ENCODE measurements around the gene MYOM1.
"Not testable (repeated sequence)": the region's sequence is repeated elsewhere in the genome, so short reads cannot be mapped to it uniquely, and the experiment has no call there.

The MYOM1 gene

DNA sequence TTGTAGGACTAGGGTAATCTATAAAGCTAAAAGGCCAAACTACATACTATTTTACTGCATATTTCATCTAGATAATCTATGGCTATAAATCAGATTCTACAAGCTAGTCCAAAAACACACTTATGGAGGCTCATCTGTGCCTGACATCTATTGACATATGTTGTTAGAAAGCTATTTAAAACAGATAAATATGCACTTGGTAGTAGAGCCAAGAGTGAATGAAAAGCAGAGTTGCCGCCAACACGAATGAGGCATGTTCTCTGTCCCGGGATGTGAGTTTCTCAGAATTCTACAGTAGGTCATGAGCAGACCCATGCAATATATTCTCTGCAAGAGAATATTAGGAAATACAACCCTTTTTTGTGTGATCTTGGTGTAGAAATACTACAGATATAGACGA, 140.1 kb downstream of the MYOM1 start:
- Histone ChIP-seq H3K27me3 (ENCODE audit: insufficient read depth, low read depth) (no peaks in the 10 kb centered on the region), H4K20me1 (ENCODE audit: insufficient read depth) (no peaks in the 10 kb centered on the region), H3K4me2 (no peak overlapping the region), H3K4me3 (IDR thresholded peaks at IDR 0.05; ENCODE audit: insufficient read depth, low read depth, low read length) (no peak overlapping the region), H3K4me1 (ENCODE audit: low read depth, poor library complexity, severe bottlenecking) (no peaks in the 10 kb centered on the region), H3K36me3 (ENCODE audit: insufficient read depth) (no peaks in the 10 kb centered on the region), H3K9ac (no peak overlapping the region), H3K79me2 (ENCODE audit: insufficient read depth, low read depth) (no peaks in the 10 kb centered on the region), H2AFZ (ENCODE audit: low read depth) (no peak overlapping the region), H3K27ac (no peak overlapping the region)
- TF ChIP-seq, protein P1, sequence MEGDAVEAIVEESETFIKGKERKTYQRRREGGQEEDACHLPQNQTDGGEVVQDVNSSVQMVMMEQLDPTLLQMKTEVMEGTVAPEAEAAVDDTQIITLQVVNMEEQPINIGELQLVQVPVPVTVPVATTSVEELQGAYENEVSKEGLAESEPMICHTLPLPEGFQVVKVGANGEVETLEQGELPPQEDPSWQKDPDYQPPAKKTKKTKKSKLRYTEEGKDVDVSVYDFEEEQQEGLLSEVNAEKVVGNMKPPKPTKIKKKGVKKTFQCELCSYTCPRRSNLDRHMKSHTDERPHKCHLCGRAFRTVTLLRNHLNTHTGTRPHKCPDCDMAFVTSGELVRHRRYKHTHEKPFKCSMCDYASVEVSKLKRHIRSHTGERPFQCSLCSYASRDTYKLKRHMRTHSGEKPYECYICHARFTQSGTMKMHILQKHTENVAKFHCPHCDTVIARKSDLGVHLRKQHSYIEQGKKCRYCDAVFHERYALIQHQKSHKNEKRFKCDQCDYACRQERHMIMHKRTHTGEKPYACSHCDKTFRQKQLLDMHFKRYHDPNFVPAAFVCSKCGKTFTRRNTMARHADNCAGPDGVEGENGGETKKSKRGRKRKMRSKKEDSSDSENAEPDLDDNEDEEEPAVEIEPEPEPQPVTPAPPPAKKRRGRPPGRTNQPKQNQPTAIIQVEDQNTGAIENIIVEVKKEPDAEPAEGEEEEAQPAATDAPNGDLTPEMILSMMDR (conservative IDR thresholded peaks at IDR 0.05; ENCODE audit: low read depth, low read length): no peak

DNA sequence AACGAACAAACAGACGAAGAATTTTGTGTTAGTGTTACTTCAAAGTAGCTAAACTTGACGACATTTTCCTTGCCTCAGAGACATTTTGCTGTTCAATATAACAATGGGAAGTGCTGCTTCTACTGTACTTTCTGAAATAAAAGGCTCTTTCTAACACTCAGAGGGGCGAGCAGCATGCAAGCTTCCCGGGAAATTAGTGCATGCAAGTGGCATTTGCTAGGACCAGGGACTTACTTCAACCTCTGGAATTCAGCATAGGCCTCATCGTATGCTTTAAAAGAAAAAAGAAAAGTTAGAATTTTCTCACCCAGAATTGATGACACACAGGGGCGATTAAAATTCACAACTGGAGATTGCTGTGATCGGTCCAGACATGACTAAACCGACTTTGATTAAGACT, 144.3 kb downstream of the MYOM1 start:
- Histone ChIP-seq H3K9ac (no peak overlapping the region), H3K79me2 (ENCODE audit: insufficient read depth, low read depth) (no peaks in the 10 kb centered on the region), H3K27ac (no peak overlapping the region), H2AFZ (ENCODE audit: low read depth) (no peak overlapping the region), H3K4me1 (ENCODE audit: low read depth, poor library complexity, severe bottlenecking) (peaks cover 8% of the 10 kb centered on the region), H4K20me1 (ENCODE audit: insufficient read depth) (no peaks in the 10 kb centered on the region), H3K4me3 (IDR thresholded peaks at IDR 0.05; ENCODE audit: insufficient read depth, low read depth, low read length) (no peak overlapping the region), H3K27me3 (ENCODE audit: insufficient read depth, low read depth) (no peaks in the 10 kb centered on the region), H3K4me2 (no peak overlapping the region), H3K36me3 (ENCODE audit: insufficient read depth) (no peaks in the 10 kb centered on the region)
- TF ChIP-seq, protein P1 (conservative IDR thresholded peaks at IDR 0.05; ENCODE audit: low read depth, low read length): no peak

DNA sequence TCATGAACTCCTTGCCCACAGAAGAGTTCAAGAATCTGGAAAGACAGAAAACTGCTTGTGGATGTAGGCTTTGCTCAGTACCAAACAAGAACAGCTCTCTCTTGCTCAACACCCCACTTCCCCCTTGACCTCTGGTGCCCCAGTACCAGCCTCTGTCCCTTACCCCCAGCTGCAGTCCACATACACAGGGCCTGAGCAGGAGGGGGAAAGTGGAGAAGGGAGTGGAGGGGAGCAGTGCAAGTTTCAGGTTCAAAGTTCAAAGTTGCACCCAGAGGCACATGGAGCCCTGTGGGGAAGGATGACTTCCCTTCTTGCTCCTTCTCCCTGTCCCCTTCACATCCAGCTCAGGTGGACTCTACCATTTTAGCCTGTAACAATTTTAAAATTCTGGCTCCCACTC, 145.7 kb downstream of the MYOM1 start:
- no peaks in the 10 kb centered on the region for H3K79me2 ChIP-seq (ENCODE audit: insufficient read depth, low read depth)

DNA sequence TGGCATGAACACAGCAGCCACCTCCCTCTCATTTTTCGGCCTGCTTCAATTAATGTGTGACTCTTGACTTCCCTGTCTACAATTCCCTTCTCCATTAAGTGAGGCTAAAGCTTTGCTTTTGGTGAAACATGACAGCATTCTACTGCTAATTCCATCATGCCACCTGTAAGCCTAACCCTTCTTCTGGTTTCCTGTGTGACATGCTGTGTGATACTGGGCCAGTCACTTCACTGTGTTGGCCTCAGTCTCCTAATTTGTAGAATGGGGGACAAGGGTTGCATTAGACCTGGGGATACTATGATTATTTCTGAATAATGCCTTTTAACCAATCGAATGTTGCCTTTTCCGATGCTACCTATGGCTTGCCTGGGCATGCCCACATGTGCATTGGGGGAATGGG, 146.4 kb downstream of the MYOM1 start:
- not testable (repeated sequence) for H3K27me3 ChIP-seq (ENCODE audit: insufficient read depth, low read depth); H3K9ac ChIP-seq; H3K79me2 ChIP-seq (ENCODE audit: insufficient read depth, low read depth); H3K27ac ChIP-seq; H3K4me2 ChIP-seq; H3K4me1 ChIP-seq (ENCODE audit: low read depth, poor library complexity, severe bottlenecking); H3K36me3 ChIP-seq (ENCODE audit: insufficient read depth); H2AFZ ChIP-seq (ENCODE audit: low read depth); H4K20me1 ChIP-seq (ENCODE audit: insufficient read depth); H3K4me3 ChIP-seq (IDR thresholded peaks at IDR 0.05; ENCODE audit: insufficient read depth, low read depth, low read length)

More for the DNA sequence above, 145.7 kb downstream of the MYOM1 start:
- Histone ChIP-seq H3K36me3 (ENCODE audit: insufficient read depth) (no peaks in the 10 kb centered on the region), H3K4me1 (ENCODE audit: low read depth, poor library complexity, severe bottlenecking) (peaks cover 8% of the 10 kb centered on the region), H3K4me3 (IDR thresholded peaks at IDR 0.05; ENCODE audit: insufficient read depth, low read depth, low read length) (no peak overlapping the region), H2AFZ (ENCODE audit: low read depth) (no peak overlapping the region), H3K4me2 (no peak overlapping the region), H3K9ac (no peak overlapping the region), H3K27me3 (ENCODE audit: insufficient read depth, low read depth) (no peaks in the 10 kb centered on the region), H4K20me1 (ENCODE audit: insufficient read depth) (no peaks in the 10 kb centered on the region), H3K27ac (no peak overlapping the region)
- TF ChIP-seq, protein P1 (conservative IDR thresholded peaks at IDR 0.05; ENCODE audit: low read depth, low read length): no peak

DNA sequence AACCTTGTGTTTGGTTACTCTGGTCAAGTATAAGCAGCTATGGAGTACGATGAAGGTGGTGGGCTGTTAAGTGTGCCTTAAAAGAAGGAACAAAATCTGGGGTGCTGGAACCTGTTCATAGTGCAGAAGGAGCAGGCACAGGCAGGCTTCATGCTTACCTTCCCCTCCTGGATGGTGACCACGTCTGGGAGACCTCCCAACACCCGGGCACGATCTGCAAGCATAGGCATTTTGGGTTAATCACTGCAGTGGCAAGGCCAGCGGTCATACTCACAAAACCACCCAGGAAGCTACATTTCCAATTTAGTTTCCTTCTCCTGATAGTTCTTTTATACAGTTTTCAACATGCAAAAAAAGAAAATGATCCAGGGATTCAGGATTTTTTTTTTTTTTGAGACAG, 148.1 kb downstream of the MYOM1 start:
- H3K4me3 ChIP-seq (IDR thresholded peaks at IDR 0.05; ENCODE audit: insufficient read depth, low read depth, low read length): no peak overlapping the region
- no peak overlapping the region for H3K27ac ChIP-seq
- TF ChIP-seq, protein P1 (conservative IDR thresholded peaks at IDR 0.05; ENCODE audit: low read depth, low read length): no peak
- no peak overlapping the region for H2AFZ ChIP-seq (ENCODE audit: low read depth)
- H3K4me1 ChIP-seq (ENCODE audit: low read depth, poor library complexity, severe bottlenecking): peaks cover 8% of the 10 kb centered on the region
- no peaks in the 10 kb centered on the region for H3K36me3 ChIP-seq (ENCODE audit: insufficient read depth)
- H3K79me2 ChIP-seq (ENCODE audit: insufficient read depth, low read depth): no peaks in the 10 kb centered on the region
- H4K20me1 ChIP-seq (ENCODE audit: insufficient read depth): no peaks in the 10 kb centered on the region
- no peaks in the 10 kb centered on the region for H3K27me3 ChIP-seq (ENCODE audit: insufficient read depth, low read depth)
- no peak overlapping the region for H3K9ac ChIP-seq
- H3K4me2 ChIP-seq: no peak overlapping the region

All from KMS-11 (cell line).